ELR (cell line): ENCODE data around the gene TMEM208.
A peak's percentile ranks its signal among the peaks of the same experiment; 100 is the strongest.

Experiments
- DNase-seq: peaks from one replicate; pipeline ENCODE4 v3.0.0-alpha.2; 2015; ENCODE audit warnings: low read depth

Gene TMEM208

GRCh38 chr16:67252609-67253497, 25.9 kb downstream of the TMEM208 start:
- DNase-seq: no peak

GRCh38 chr16:67254801-67255552, 28.0 kb downstream of the TMEM208 start:
- no peak for DNase-seq

- DNase-seq: no peak
Measured at GRCh38 chr16:67255553-67256221, 28.8 kb downstream of the TMEM208 start.

GRCh38 chr16:67256701-67257230, 29.8 kb downstream of the TMEM208 start:
- DNase-seq: no peak

GRCh38 chr16:67257486-67258160, 30.7 kb downstream of the TMEM208 start:
- no peak for DNase-seq

GRCh38 chr16:67258161-67258835, 31.4 kb downstream of the TMEM208 start:
- no peak for DNase-seq

GRCh38 chr16:67259705-67260104, 32.8 kb downstream of the TMEM208 start:
- no peak for DNase-seq

- DNase-seq: peak; percentile 71
Measured at GRCh38 chr16:67260426-67261063, 33.6 kb downstream of the TMEM208 start.

GRCh38 chr16:67263201-67263600, 36.3 kb downstream of the TMEM208 start:
- no peak for DNase-seq

GRCh38 chr16:67264277-67264676, 37.3 kb downstream of the TMEM208 start:
- peak; percentile 31 for DNase-seq

GRCh38 chr16:67264866-67265265, 37.9 kb downstream of the TMEM208 start:
- no peak for DNase-seq

- no peak for DNase-seq
Measured at GRCh38 chr16:67265834-67266233, 38.9 kb downstream of the TMEM208 start.

GRCh38 chr16:67268136-67268579, 41.2 kb downstream of the TMEM208 start:
- DNase-seq: peak; percentile 97

GRCh38 chr16:67269766-67270165, 42.8 kb downstream of the TMEM208 start:
- peak; percentile 86 for DNase-seq

GRCh38 chr16:67270931-67271338, 44.0 kb downstream of the TMEM208 start:
- DNase-seq: no peak

- no peak for DNase-seq
Measured at GRCh38 chr16:67271446-67271845, 44.5 kb downstream of the TMEM208 start.

- no peak for DNase-seq
Measured at GRCh38 chr16:67275321-67275720, 48.4 kb downstream of the TMEM208 start.

GRCh38 chr16:67277294-67277998, 50.5 kb downstream of the TMEM208 start:
- DNase-seq: peak; percentile 99

GRCh38 chr16:67277999-67278772, 51.3 kb downstream of the TMEM208 start:
- peak; percentile 90 for DNase-seq
